Psoas muscle (tissue), 8 donors: Measurements from ENCODE around the gene NPTXR. TPM values are rescaled to one million over a fixed set of nuclear protein-coding genes. Genes with fewer than 3 reads are reported as not detected.

Source experiments
- ATAC-seq, 4 donors: fragments of 200-7000 bp; cut with Tn5 transposase; one replicate each; pipeline ENCODE4 v1.9.1; 2020; ENCODE audit warnings: moderate library complexity in 3 of 4, mild to moderate bottlenecking in 2 of 4
- DNase-seq, 2 donors: peaks; one replicate each; pipeline ENCODE4 v3.0.0-alpha.2; 2020
- H3K27ac ChIP-seq: fragments of 200-600 bp; one replicate; pipeline ENCODE4 v1.8.0; 2022
- H3K27me3 ChIP-seq, 3 donors: fragments of 200-600 bp in 1 of 3; one replicate each; pipeline versions ENCODE4 v1.6.1 to v1.8.0; 2013 to 2022; ENCODE audit warnings: low read length in 2 of 3, mild to moderate bottlenecking in 2 of 3, moderate library complexity in 1 of 3; ENCODE audit not compliant: insufficient read depth in 3 of 3
- H3K36me3 ChIP-seq, 2 donors: fragments of 200-600 bp in 1 of 2; one replicate each; pipeline versions ENCODE4 v1.6.1 to v1.8.0; 2013 to 2022; ENCODE audit warnings: low read depth in 1 of 2, mild to moderate bottlenecking in 1 of 2, moderate library complexity in 1 of 2; ENCODE audit not compliant: insufficient read depth in 1 of 2
- H3K4me1 ChIP-seq: fragments of 200-600 bp; one replicate; pipeline ENCODE4 v1.8.0; 2022
- H3K4me3 ChIP-seq: fragments of 200-600 bp; one replicate; pipeline ENCODE4 v1.8.0; 2022; ENCODE audit warnings: mild to moderate bottlenecking
- H3K9me3 ChIP-seq: fragments of 200-600 bp; one replicate; pipeline ENCODE4 v1.8.0; 2022
- WGBS, 3 donors: extraction: QIAGEN DNeasy Blood & Tissue Kit; methylation state at CpG; one replicate each; pipeline versions ENCODE4 v1.1.6 to v1.1.7; 2013; 5-methylcytosine and 5-hydroxymethylcytosine counted together
- intact Hi-C, 2 donors: fragments of 100-400 bp; cut with DNase I; formaldehyde crosslinking; loops; one replicate each; pipeline versions ENCODE4 v1.11.0 to v1.14.2; 2022
- polyA plus RNA-seq, 3 donors: library from polyadenylated mRNA; stranded (reverse); fragments of 200-250 nt; gene quantifications; one replicate each; pipeline ENCODE4 v1.2.3, GENCODE V29; 2013
- total RNA-seq, 4 donors: library from RNA; stranded (reverse); fragmentation: NEBNext Ultra II Directional in 2 of 4; extraction: Animal tissue kit (Norgen Biotek cat#: 25700) in 2 of 4; gene quantifications; one replicate each; pipeline versions ENCODE4 v1.2.1 to v1.2.4, GENCODE V29; 2021 to 2023
- TF ChIP-seq, protein P1 (sequence below): fragments of 200-600 bp; IDR thresholded peaks from one replicate; pipeline ENCODE4 v1.8.0; 2022; ENCODE audit warnings: antibody characterized with exemption
- donor health status: healthy with polysubstance abuse.
- donor health status: DM: no; HTN: no; CAD: no; lungs with moderate emphysema.
- donor health status: Bipolar disorder and iron deficiency.
- donor health status: healthy.
- donor health status: DM: yes; HTN: yes; CAD: no.
- donor health status: DM: no; HTN: no; CAD: no.
- donor health status: DM: no; HTN: no; CAD: no.
- donor health status: DM: yes; HTN: yes; CAD: no.

NPTXR gene
- total and polyA plus RNA-seq, 7 donors = 0.15 to 1.7 (median 0.39) TPM

- Histone ChIP-seq H3K4me3 (peak overlapping the region; percentile 97), H3K4me1 (peaks cover 20% of the 10 kb centered on the region), H3K27ac (peak overlapping the region; percentile 94), H3K9me3 (no peaks in the 10 kb centered on the region), H3K27me3 (no peaks in the 10 kb centered on the region), H3K36me3 (peaks cover 0 to 12% of the 10 kb centered on the region in 2 donors)
- peak; percentile 67 to 80 for DNase-seq
- TF ChIP-seq, protein P1, sequence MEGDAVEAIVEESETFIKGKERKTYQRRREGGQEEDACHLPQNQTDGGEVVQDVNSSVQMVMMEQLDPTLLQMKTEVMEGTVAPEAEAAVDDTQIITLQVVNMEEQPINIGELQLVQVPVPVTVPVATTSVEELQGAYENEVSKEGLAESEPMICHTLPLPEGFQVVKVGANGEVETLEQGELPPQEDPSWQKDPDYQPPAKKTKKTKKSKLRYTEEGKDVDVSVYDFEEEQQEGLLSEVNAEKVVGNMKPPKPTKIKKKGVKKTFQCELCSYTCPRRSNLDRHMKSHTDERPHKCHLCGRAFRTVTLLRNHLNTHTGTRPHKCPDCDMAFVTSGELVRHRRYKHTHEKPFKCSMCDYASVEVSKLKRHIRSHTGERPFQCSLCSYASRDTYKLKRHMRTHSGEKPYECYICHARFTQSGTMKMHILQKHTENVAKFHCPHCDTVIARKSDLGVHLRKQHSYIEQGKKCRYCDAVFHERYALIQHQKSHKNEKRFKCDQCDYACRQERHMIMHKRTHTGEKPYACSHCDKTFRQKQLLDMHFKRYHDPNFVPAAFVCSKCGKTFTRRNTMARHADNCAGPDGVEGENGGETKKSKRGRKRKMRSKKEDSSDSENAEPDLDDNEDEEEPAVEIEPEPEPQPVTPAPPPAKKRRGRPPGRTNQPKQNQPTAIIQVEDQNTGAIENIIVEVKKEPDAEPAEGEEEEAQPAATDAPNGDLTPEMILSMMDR = no peak
- intact Hi-C loops = loop anchor here (5.0 to 10.0 kb wide), 3 partner anchors 54 to 442 kb away; partner anchors contain the start of gene RPL3 (in 1 of the 2)
- WGBS, 3 donors = 0 to 1% (median 1%) methylated on average over 29 to 37 of the region's 37 CpGs
- peak; percentile 37 to 67 (median 45) for ATAC-seq
Observed at GRCh38 chr22:38872831-38873248, 29.0 kb upstream of the NPTXR start.

DNA sequence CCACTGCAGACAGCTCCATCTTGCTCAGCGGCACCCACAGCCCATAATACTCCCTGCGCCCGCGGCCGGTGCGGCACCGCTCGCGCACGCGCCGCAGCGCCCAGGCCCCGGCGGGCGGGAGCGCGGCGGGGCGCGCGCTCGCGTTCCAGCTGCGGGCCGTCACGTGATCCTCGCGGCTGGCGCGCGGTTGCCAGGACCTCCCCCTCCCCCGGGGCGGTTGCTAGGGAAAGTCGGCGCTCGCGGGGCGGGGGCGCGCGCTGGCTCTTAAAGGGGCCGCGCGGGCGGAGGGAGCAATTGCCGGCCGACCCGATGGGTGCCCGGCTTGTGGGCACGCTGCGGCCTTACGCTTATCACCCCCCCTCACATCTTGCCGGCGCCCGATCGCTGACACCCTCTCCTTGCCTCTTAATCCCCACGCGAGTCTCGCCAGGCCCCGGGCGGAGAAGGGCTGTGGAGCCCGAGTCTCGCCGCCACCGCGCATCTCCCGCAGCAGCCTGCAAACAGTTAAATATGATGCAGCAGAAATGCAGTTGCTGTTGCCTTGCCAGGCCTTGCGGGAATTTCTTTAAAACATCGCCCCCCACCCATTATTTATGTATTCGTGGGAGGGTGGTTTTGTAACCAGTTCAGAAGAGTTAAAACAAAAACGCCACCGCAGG lies 28.5 kb upstream of the NPTXR start, which contains the start of gene CBX6:
Gene CBX6 (minus strand): TSS at position 45 of the 659 bp plus-strand sequence. CDS start 26 bp downstream, at position 19.
- Histone ChIP-seq H3K9me3 (no peaks in the 10 kb centered on the region), H3K36me3 (peaks cover 0 to 17% of the 10 kb centered on the region in 2 donors), H3K4me3 (peak within 1 kb of the TSS; percentile 97), H3K27ac (peak within 1 kb of the TSS; percentile 94), H3K27me3 (no peaks in the 10 kb centered on the region), H3K4me1 (peaks cover 20% of the 10 kb centered on the region)
- ATAC-seq = peak; percentile 88 to 91 (median 90)
- TF ChIP-seq, protein P1 = no peak
- WGBS, 3 donors = 0 to 1% (median 0%) methylated on average over 43 to 73 of the region's 73 CpGs
- intact Hi-C loops = loop anchor here (5.0 to 10.0 kb wide), 3 partner anchors 55 to 442 kb away; partner anchors contain the start of gene RPL3 (in 1 of the 2)
- peak; percentile 98 for DNase-seq

GRCh38 chr22:38871360-38872171 lies 27.7 kb upstream of the NPTXR start:
- no peak for ATAC-seq
- DNase-seq = no peak
- Histone ChIP-seq H3K9me3 (no peaks in the 10 kb centered on the region), H3K27ac (peak overlapping the region; percentile 72), H3K4me1 (peaks cover 20% of the 10 kb centered on the region), H3K4me3 (peak overlapping the region; percentile 97), H3K27me3 (no peaks in the 10 kb centered on the region), H3K36me3 (peaks cover 0 to 22% of the 10 kb centered on the region in 2 donors)
- 3 to 8% (median 6%) methylated on average over 46 to 77 of the region's 77 CpGs for whole genome bisulfite sequencing, 3 donors
- TF ChIP-seq, protein P1 = no peak
- intact Hi-C loops = loop anchor here (5.0 to 10.0 kb wide), 3 partner anchors 56 to 443 kb away; partner anchors contain the start of gene RPL3 (in 1 of the 2)

GRCh38 chr22:38870791-38871359 lies 27.0 kb upstream of the NPTXR start:
- TF ChIP-seq, protein P1 = no peak
- no peaks in the 10 kb centered on the region for H3K27me3 ChIP-seq
- WGBS, 3 donors = 25 to 36% (median 32%) methylated on average over 2 of the region's 2 CpGs
- intact Hi-C loops = loop anchor here (1.0 to 10.0 kb wide), 4 partner anchors 56 to 444 kb away; partner anchors contain the start of gene RPL3 (in 1 of the 2)
- no peaks in the 10 kb centered on the region for H3K9me3 ChIP-seq
- ATAC-seq (no peak), DNase-seq (no peak)
- peaks cover 20% of the 10 kb centered on the region for H3K4me1 ChIP-seq
- peaks cover 0 to 28% of the 10 kb centered on the region in 2 donors for H3K36me3 ChIP-seq
- H3K27ac ChIP-seq = peak overlapping the region; percentile 72
- peak overlapping the region; percentile 97 for H3K4me3 ChIP-seq
